Measurements from ENCODE around the gene UBLCP1.

UBLCP1 gene

DNA sequence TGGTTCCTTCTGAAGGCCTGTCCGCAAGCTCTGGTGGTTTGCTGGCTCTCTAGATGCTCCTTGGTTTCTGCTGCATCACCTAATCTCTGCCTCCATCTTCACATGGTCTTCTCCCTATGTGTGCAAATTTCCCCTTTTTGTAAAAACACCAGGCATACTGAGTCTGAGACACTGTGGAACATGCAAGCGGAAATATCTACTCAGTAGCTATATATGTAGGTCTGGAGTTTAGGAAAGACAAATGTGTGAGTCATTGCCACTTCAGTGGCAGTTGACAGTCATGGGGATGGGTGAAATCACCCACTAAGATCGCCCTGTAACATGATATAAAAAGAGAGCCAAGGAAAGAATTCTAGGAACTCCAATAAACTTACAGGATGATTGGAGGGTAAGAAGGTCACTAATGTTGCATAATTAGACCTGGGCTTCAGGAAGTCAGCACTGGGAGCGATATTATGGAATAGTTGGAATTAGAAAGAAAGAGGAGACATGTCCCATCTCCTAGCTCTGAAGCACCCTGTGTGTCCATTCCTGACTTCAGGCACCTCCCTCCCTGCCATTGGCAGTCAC is 22.7 kb upstream of the UBLCP1 start:
- H3K4me3 ChIP-seq (ENCODE audit: low read depth, low read length): no peak overlapping the region
- TF ChIP-seq, protein P1, sequence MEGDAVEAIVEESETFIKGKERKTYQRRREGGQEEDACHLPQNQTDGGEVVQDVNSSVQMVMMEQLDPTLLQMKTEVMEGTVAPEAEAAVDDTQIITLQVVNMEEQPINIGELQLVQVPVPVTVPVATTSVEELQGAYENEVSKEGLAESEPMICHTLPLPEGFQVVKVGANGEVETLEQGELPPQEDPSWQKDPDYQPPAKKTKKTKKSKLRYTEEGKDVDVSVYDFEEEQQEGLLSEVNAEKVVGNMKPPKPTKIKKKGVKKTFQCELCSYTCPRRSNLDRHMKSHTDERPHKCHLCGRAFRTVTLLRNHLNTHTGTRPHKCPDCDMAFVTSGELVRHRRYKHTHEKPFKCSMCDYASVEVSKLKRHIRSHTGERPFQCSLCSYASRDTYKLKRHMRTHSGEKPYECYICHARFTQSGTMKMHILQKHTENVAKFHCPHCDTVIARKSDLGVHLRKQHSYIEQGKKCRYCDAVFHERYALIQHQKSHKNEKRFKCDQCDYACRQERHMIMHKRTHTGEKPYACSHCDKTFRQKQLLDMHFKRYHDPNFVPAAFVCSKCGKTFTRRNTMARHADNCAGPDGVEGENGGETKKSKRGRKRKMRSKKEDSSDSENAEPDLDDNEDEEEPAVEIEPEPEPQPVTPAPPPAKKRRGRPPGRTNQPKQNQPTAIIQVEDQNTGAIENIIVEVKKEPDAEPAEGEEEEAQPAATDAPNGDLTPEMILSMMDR (conservative IDR thresholded peaks at IDR 0.05; ENCODE audit: low read depth, low read length): no peak
- DNase-seq (ENCODE audit: low read depth): peak; percentile 68

DNA sequence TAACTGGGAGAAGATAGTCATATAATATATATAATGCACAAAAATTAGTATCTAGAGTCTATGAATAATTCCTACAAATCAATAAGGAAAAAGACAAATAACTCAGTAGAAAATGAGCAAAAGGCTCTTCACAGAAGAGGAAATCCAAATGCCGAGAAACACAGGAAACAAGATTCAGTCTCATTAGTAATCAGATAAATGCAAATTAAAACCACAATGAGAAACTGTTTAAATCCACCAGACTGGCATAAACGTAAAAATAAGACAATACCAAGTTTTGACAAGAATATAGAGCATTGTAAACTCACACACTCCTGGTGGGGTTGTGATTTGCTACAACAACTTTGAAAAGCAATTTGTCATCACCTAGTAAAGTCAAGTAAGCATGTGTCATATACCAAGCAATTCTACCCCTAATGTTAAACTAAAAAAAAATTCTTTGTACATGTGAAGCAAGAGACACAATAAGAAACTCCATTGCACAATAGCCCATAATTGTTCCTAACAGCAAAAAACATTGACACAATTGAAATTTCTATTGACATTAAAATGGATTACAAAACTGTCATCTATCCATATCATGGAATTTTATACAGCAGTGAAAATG is 21.0 kb upstream of the UBLCP1 start:
- TF ChIP-seq, protein P1 (conservative IDR thresholded peaks at IDR 0.05; ENCODE audit: low read depth, low read length): no peak
- H3K4me3 ChIP-seq (ENCODE audit: low read depth, low read length): no peak overlapping the region
- DNase-seq (ENCODE audit: low read depth): peak; percentile 14

DNA sequence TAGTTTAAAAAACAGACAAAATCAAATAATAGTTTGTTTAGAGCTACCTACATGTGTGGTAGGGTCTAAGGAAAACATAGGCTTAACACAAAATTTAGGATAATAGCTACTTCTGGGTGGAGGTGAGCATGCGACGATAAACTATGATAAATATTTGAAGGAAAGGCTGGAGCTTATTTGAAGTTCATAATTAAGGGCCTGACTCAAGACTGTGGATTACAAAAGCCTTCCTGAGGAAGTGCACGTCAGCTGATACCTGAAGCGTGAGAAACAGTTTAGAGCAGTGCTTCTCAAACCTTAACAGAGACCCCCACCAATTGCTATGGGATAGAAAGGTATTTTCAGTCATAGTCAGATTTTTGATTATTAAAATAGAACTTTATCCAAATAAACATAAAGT is 20.4 kb upstream of the UBLCP1 start:
- H3K4me3 ChIP-seq (ENCODE audit: low read depth, low read length): no peak overlapping the region
- DNase-seq (ENCODE audit: low read depth): peak; percentile 39
- TF ChIP-seq, protein P1 (conservative IDR thresholded peaks at IDR 0.05; ENCODE audit: low read depth, low read length): no peak

DNA sequence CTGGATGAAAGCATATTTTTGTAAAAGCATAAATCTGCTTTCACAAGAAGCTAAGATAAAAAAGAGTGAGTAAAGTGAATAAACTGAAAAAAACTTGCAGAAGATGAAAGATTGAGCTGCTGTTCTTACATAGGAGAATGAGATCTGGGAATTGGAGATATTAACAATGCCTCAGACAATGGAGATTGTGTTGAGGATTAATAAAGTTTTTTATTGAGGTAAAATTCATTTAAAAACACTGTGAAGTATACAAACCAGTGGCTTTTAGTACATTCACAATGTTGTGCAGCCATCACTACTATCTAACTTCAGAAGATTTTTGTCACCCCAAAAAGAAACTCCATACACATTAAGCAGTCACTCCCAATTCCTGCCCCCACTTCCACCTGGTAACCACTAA is 19.7 kb upstream of the UBLCP1 start:
- TF ChIP-seq, protein P1 (conservative IDR thresholded peaks at IDR 0.05; ENCODE audit: low read depth, low read length): no peak
- no peak for DNase-seq (ENCODE audit: low read depth)
- H3K4me3 ChIP-seq (ENCODE audit: low read depth, low read length): no peak overlapping the region

DNA sequence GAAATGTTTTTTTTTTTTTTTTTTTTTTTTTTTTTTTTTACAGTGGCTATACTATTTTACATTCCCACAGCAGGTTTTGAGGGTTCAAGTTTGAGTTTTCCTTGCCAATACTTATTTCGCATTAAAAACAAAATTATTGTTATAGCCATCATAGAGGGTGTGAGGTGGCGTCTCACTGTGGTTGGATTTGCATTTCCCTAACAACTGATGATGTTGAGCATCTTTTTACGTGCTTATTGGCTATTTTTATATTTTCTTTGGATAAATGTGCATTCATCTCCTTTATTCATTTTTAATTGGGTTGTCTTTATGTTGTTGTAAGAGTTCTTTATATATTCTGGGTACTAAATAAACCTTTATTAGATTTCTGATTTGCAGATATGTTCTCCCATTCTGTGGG is 18.9 kb upstream of the UBLCP1 start:
- DNase-seq (ENCODE audit: low read depth): peak; percentile 38
- TF ChIP-seq, protein P1 (conservative IDR thresholded peaks at IDR 0.05; ENCODE audit: low read depth, low read length): no peak
- H3K4me3 ChIP-seq (ENCODE audit: low read depth, low read length): no peak overlapping the region

DNA sequence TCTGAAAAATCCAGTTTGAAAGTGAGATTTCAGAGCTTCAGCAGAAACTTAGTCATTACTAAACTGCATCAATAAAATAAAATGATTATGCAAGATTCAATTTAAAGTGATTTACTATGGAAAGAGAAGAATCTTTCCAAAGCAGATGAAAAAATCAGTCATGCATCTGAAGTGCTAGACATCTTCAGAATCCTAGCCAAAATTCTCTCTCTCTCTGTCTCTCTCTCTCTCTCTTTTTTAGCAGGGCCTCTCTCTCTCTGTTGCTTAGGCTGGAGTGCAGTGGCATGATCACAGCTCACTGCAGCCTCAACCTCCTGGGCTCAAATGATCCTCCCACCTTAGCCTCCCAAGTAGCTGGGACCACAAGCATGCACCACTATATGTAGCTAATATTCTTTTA is 18.2 kb upstream of the UBLCP1 start:
- no peak overlapping the region for H3K4me3 ChIP-seq (ENCODE audit: low read depth, low read length)
- TF ChIP-seq, protein P1 (conservative IDR thresholded peaks at IDR 0.05; ENCODE audit: low read depth, low read length): no peak
- no peak for DNase-seq (ENCODE audit: low read depth)

DNA sequence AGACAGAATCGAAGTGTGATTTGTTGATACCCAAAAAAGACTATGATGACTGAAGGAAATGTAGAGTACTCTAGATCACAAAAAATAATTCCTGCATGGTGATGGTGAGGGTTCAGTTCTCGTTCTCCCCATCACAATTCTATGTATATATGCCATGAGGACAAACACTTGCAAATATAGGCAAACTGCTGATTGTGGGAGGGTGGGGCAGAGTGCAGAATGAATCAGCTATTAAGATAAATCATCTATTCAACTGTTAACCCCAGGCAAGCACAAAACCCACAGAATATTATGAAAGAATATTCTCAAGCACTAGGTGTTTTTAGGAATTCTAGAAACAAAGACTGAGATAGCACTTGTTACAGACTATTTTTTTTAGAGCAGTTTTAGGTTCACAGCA is 13.9 kb upstream of the UBLCP1 start:
- TF ChIP-seq, protein P1 (conservative IDR thresholded peaks at IDR 0.05; ENCODE audit: low read depth, low read length): no peak
- DNase-seq (ENCODE audit: low read depth): no peak
- no peak overlapping the region for H3K4me3 ChIP-seq (ENCODE audit: low read depth, low read length)

Data from choroid plexus epithelial cell (primary cell).